Nucleus accumbens (tissue), 56 donors: Measurements from ENCODE around the gene NBAS.
A peak's percentile ranks its signal among the peaks of the same experiment; 100 is the strongest.

Experiments used
- DNase-seq, 56 donors: peaks; one replicate each; lab custom pipeline; 2025; lab: John Stamatoyannopoulos, UW

Gene NBAS

DNA sequence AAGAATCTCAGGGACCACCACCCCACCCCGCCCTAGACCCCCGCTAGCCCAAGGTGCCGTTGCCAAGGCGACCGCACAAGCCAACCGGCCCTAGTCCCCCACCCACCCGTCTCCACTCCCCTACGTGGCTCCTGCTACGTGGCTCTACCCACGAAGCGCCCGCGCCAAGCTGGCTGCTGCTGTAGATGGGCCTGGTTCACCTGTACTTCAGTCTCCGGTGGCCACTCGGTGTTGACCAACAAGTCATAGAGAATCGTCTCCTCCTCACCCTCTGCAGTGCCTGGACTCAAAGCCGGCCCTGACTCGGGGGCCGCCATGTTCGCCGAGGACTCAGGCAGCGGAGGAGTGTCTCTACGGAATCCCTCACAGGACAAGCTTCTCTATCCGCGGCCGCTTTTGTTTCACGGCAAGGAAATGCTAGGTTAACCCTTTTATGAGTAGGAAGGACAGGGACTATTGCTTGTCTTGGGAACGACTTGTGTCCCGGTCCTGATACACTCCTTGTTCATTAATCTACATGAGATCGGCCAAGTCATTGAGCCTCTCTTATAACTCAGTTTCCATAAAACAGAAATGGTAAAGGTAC lies at the start of gene NBAS:
NBAS (minus strand) TSS at position 347 of the 586 bp plus-strand sequence; CDS start at position 317, 30 bp downstream.
- DNase-seq, result peak in 55 of 56 donors; percentile 38 to 93 (median 81)

- DNase-seq, result no peak
Observed at GRCh38 chr2:15610430-15610952, 49.4 kb upstream of the NBAS start.

- no peak for DNase-seq
Observed at GRCh38 chr2:15609341-15610042, 48.4 kb upstream of the NBAS start.

- no peak for DNase-seq
Observed at GRCh38 chr2:15608392-15608761, 47.2 kb upstream of the NBAS start.

DNA sequence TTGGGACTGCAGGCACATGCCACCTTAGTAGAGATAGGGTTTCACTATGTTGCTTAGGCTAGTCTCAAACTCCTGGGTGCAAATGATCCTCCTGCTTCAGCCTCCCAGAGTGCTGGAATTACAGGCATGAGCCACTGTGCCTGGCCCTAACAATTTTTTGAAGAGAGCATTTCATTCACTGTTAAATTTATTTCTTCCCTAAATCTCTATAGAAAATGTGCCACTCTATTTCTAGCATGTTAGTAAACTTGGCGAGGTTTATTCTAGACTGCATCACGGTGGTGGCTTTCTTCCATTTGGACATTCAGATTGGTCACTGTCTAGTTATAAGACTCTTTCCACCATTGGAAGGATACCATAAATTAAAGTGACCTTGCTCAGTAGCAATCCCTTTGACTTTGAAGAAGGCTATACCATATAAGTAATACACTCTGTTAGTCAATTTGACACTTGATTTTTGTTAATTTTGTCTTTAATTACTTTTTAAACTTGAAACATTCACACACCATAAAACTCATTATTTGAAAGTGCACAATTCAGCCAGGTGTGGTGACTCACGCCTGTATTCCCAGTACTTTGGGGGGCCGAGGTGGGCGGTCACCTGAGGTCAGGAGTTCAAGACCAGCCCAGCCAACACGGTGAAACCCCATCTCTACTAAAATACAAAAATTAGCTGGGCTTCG lies 46.7 kb upstream of the NBAS start:
- DNase-seq, result no peak

- DNase-seq, result no peak
Observed at GRCh38 chr2:15606481-15607441, 45.6 kb upstream of the NBAS start.

- DNase-seq, result no peak
Observed at GRCh38 chr2:15605721-15606120, 44.6 kb upstream of the NBAS start.

GRCh38 chr2:15603948-15604347 lies 42.8 kb upstream of the NBAS start:
- DNase-seq, result no peak

GRCh38 chr2:15603044-15603765 lies 42.1 kb upstream of the NBAS start:
- DNase-seq, result no peak

DNA sequence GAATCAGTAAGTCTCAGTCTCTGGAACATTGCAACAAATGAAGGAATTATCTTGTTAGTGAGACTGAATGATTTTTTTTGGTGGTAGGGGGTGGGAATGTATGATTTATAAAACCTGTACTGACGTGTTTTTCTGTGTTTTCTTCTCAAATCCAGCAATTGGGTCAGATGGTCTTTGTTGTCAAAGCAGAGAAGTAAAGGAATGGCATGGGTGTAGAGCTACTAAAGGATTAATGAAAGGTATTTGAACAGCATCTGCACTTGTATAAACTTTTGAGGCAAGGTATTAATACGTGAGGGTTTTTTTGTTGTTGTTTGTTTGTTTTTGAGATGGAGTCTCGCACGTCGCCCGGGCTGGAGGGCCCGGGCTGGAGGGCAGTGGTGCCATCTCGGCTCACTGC lies 41.3 kb upstream of the NBAS start:
- no peak for DNase-seq

DNA sequence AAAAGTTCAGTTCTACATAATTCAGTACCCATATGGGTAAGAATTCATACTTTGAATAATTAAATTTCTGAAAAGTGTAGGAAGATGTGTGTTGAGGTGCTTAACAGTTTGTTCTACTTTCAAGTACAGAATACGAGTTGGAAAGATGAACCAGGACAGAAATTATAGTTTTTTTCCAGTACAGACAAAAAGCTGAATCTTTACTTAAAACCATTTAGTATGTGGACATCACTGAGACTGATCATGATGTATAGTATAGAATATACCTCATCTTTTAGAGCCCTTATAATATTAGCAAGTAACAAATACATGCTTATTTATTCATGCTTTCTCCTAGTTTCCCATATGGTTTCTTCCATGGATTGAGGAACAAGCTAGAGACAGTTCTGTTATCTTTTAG lies 40.5 kb upstream of the NBAS start:
- no peak for DNase-seq

- DNase-seq, result no peak
Observed at GRCh38 chr2:15599994-15600393, 38.9 kb upstream of the NBAS start.

DNA sequence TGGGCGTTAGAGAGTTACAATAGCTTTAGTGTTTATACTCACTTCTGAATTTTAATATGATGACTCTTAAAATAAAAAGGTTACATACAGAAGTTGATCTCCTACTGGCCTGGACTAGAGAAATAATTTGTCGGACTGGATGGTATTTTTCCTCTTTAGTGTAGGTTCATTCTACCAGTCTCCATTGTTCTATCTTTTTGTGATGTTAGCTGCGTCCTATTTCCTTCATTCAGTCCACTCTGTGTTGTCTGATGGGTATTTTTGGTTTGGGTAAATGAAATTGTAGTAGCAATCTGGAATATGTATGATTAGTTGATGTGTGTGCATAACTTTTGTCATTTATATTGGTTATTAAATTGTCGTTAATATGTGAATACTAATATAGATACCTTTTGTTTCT lies 35.8 kb upstream of the NBAS start:
- DNase-seq, result no peak

DNA sequence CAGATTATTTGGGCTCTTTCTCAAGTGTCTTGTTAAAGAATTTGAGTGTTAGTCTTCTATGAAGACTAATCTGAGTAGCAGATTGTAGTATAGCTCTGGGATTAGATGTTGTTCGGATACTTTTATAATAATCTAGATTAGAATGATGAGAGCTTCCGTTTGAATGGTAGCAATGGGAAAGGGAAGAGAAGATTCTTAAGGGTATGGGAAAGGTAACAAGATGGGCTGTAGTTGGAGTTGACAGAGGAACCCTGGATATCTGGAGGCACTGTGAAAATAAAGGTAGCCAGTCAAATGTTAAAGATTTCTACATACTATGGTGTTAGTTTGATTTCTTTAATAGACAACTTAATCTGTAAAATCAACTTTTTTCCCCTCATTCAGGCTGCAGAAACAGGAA lies 35.2 kb upstream of the NBAS start:
- DNase-seq, result no peak

DNA sequence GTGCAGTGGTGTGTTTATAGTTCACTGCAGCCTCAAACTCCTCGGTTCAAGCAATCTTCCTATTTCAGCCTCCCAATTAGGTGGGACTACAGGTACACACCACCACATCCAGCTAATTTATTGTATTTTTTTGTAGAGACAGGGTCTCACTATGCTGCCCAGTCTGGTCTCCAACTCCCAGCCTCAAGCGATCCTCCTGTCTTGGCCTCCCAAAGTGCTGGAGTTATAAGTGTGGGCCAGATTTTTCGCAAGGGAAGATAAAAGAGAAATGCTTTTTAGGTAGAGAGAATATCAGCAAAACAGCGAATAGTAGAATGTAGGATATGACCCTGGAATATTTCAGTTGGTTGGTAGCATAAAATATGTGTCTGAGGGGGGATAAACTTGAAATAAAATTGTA lies 34.8 kb upstream of the NBAS start:
- no peak for DNase-seq

GRCh38 chr2:15595342-15595905 lies 34.3 kb upstream of the NBAS start:
- no peak for DNase-seq

DNA sequence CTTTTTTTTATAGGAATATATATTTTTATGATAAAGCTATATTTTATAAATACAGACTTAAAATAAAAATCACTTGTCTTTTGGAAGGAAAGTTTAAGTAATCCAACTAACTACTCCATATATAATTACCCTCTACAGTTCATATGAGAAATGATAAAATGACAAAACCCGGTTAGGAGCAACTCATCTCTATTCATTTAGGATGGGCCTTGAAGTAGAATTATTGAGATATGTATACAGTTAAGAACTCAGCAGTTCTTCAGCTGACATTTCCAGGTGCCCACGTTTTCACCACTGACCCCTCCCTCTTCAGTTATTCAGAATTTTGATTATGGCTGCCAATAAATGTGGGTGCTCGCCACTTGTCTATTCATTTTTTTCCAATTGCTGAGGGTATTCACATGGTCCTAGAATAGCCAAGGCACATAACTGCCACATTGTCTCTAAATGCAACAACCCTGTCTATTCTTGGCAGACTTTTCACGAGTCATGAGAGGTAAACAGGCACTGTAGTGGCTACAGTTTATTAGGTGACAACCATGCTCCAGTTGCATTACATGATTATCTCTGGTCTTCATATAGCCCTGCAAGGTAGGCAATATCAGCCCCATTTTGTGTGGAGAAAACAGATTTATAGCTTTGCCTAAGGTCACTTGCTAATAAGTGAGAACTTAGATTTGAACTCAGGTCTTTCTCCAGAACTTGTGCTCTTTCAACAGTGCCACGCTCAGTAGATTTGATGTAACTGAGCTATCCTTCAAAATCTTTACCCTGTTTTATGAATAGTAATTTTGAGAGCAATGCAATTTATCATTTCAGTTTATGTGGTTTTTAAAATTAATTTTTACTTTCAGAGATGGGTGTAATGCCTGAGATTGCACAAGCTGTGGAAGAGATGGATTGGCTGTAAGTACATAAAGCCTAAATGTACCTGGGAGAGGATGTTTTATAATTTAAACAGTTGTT lies 33.4 kb upstream of the NBAS start:
- no peak for DNase-seq

- no peak for DNase-seq
Observed at GRCh38 chr2:15593327-15593705, 32.2 kb upstream of the NBAS start.
